Measurements from ENCODE around the gene WWOX.

The WWOX gene

DNA sequence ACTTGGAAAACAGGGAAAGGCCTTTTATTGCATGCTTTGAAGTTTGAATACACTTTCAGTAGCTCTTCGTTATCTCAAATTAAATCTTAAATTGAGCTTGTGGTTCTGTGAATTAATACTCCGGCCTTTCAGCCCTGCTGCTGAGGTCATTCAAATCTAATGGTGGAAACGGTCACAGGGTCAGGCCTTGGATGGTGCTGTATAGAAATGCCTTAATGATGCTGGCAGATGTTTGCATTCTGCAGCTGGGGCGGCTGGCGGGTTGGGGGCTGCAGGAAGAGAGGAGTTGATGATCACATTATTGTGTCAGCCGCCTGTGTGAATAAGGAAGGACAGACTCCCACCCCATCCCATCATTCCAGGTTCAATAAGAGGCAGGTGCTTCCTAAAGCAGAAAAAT is 723.6 kb downstream of the WWOX start:
- DNase-seq = no peak

DNA sequence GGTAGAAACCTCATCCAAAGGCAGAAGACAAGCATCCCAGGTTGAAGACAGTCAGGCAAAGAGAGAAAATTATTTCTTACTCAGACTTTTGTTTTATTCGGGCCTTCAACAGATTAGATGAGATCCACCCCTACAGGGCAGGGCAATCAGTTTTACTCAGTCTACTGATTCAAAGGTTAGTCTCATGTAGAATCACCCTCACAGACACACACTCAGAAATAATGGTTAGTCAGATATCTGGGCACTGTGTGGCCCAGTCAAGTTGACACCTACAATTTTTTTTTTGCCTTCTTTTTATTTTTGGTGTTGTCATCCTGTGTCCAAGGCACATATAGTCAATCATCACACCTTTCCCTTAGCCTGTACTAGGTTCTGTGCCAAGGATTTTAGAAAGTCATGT is 729.8 kb downstream of the WWOX start:
- DNase-seq = no peak

DNA sequence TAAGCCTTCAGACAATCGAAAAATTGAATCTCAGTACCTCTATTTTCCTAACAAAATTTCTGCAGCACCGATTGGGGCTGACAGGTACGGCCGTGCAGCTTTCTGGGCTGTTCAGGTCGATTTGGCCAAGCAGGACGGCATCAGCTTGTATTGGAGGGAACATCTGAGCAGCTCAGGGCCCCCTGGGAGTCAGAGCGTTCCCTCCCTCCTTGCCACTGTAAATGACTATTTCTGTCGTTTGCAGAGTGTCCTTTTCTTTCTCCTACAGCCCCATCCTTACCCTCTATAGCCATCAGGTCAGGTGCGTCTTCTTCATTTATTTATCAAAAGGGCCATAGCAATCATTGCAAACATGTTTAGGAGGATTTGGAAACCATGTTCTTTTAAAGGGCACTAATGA is 731.1 kb downstream of the WWOX start:
- DNase-seq = no peak

DNA sequence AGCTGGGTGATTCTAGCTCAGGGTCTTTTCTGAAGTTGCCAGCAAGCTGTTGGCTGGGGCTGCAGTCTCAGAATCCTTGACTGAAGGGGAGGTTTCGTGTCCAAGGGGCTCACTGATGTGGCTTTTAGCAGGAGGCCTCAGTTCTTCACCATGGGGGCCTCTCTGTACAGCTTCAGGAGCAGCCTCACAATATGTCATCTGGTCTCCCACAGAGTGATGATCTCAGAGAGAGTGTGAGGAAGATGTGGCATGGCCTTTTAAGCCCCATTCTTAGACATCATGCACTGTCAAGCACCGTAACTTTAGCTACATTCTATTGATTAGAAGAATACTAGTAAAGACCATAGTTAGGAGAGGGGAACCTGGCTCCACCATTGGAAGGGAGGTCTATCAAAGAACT is 732.6 kb downstream of the WWOX start:
- DNase-seq = no peak

DNA sequence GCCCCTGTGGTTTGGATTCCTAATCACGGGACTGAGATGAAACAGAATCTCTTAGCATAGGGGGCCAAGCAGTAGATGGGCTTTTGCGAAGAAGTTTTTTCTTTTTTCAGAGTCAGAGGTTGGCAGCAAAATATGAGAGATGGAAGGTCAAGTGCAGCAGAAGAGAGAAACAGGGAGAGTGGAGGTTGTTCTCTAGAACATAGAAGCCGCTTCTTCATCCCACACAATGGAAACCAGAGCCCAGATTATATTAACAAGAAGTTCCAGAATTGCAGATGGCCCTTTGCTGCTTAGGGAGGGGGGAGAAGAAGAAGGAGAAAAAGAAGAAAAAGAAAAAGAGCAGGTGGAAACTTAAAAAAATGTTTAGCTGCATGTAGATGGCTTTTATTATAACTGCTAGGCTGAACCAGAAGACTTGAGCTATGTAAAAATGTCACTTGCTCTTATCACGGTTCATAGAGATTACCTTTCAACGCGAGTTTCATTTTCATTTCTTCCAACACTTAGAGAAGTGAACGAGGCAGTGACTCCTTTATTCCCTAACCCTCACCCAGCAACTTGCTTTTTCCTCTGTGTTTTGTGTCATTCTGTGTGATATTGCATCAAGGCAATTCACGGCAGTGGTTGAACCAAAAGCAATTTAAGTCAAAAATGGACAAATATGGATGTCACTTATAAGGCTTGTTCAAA is 737.5 kb downstream of the WWOX start:
- DNase-seq = no peak

DNA sequence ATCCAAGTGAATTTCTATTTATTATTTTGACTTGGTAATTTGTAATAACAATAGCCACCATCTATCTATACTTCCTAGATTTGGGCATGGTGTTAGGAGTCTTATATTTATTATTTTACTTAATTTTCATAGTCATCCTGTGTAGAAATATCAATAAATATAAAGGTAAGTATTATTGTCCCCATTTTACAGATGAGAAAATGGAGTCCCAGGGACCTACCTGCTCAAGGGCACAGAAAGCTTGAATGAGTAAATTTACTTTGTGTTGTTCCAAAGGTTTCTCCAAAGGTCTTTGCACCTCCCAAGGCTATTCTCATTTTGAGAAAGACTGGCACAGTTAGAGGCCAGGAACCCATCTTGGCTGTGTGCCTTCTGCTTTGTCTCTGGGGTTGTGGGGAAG is 738.3 kb downstream of the WWOX start:
- DNase-seq = no peak

DNA sequence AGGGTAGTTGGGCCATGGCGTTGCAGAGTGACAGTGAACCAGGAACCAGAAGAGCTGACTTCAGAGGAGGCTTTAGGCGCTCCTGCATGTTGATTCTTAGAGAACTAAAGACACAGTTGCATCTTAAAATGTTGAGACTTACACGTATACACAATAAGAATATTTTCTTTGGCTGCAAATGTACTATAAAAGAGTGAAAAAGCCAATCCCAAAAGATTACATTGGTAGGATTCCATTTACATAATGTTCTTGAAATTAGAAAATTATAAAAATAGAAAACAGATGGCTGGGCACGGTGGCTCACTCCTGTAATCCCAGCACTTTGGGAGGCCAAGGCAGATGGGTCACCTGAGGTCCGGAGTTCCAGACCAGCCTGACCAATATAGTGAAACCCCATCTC is 738.8 kb downstream of the WWOX start:
- no peak for DNase-seq

DNA sequence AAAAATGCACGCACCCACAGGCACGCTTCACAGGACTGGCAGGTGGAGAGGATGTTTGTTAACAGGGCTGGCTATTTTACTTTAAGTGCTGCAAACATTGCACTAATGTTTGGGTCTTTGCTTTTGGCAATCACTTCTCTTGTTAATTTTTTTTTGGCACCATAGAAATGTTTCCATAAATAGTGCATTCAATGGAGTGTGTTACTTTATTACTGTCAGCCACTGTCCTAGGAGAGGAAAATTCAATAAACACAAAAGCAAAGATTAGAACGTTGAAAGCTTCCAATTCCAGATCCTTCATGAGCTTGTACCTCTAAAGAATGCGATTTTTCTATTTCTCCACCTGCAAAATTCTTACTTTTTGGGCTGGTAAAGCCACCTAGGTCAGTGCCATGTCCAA is 743.5 kb downstream of the WWOX start:
- DNase-seq = no peak

DNA sequence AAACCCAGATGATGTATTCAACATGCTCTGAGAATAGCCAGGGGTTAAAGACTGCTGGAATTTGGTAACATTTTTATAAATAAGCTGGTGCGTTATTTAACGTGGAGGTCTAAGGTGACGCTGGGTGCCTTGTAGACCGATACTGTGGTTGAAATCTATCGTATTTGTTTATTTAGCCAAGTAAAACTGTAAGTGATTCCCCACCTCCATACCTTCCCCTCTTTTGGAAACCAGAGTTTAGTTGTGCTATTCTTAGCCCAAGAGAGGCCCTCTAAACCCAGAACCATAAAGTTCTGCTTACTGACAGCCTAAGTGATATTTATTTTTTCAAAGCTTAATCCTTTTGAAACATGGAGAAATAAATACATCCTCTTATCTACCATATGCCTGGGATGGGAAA is 744.5 kb downstream of the WWOX start:
- no peak for DNase-seq

DNA sequence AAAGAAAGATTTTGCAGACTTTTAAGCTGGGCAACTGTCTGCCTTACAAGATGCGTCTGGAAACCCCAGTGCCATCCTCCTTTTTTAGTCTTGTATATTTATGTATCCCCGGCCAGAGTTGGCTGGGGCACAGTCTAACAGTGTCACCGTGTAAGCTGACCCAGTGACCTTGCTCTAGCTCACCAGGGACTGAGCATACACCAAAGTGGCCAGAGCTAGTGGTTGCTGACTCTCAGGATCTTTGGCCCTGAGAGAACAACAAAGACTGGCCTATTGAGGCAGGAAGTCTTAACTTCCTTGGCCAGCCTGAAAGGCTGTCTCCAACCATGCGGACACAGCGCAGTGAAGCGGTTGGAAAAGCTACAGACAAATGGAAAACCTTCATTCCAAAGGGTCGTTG is 745.2 kb downstream of the WWOX start:
- DNase-seq = no peak

DNA sequence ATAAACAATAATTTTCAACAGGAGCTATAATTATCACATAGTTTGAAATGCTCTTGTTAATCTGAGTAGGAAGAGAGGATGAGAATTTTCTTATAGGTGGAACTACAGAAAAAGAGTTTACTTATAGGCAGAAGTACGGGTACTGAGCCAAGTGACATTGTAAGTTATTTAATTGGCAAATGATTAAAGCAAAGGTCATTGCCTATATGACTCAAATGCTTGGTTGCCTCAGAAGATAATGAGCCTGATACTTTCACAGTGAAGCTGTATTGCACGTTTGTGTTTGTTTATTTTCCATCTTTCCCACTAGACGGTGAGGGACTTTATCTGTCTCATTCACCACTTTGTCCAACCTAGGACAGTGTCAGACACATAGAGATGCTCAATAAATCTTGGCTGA is 751.8 kb downstream of the WWOX start:
- no peak for DNase-seq

DNA sequence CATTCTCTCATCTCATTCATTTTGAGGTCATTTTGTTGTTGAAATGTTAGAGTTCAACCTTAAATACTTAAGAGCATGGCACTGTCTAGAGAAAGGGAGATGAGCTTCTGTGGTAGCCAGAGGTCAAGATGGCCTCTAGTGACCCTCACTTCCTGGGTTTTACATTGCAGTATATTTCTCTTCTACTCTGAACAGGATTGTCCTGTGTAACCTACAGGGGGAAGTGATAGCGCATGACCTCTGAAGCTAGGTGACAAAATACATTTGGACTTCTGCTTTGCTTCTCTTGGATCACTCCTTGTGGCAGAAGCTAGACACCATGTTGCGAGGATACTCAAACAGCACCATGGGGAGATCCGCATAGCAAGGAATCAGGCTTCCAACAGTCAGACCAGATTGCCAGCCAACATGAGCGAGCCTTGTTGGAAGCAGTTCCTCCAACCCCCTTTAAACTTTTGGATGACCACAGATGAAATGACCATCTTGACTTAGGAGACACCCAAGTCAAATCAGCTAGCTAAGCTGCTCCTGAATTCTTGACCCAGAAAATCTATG is 752.7 kb downstream of the WWOX start:
- DNase-seq = peak in 1 of 2 donors; percentile 11

DNA sequence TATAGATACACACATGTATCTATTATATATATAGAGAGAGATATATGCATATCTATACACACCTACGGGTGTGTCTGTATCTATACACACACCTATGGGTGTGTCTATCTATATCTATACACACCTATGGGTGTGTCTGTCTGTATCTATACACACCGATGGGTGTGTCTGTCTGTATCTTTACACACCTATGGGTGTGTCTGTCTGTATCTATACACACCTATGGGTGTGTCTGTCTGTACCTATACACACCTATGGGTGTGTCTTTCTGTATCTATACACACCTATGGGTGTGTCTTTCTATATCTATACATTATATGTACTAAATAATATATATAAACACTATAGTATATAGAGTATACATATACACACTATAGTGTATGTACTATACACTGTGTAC is 762.6 kb downstream of the WWOX start:
- DNase-seq = no peak

DNA sequence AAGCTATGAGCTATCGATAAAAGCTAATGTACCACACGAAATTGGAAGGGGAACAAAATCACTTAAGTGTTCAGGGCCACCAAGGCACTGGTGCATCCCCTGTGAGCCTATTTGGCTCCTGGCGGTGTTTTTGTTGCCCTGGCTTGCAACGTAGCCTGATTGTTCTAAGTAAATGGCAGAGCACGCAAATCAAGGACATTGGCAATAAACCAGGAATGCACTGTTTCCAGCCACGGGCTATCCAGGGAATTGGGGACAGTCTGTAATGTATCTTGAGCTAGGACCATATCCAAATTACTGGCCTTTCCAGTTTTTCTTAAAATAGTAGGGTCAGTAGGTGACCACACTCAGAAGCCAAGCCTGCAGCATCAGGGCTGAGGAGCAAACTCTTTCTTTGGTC is 767.1 kb downstream of the WWOX start:
- no peak for DNase-seq

DNA sequence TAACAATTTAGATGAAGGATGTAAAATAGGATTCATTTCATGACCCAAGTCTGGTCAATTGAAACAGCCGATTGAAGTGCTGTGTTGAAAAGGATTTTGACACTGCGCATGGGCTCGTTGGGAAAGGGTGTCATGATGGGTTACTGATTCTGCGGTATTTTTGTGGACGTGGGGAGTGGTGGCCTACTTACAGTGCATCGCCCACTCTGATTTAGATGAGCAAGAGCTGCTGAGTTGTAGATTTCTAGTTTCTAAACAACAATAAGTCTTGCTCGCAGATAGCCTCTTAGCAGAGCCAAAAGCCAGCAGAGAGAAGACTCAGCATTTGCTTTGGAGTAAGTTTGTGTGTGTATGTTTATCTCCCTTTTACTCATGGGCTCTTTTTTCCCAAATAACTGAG is 770.0 kb downstream of the WWOX start:
- DNase-seq = no peak

DNA sequence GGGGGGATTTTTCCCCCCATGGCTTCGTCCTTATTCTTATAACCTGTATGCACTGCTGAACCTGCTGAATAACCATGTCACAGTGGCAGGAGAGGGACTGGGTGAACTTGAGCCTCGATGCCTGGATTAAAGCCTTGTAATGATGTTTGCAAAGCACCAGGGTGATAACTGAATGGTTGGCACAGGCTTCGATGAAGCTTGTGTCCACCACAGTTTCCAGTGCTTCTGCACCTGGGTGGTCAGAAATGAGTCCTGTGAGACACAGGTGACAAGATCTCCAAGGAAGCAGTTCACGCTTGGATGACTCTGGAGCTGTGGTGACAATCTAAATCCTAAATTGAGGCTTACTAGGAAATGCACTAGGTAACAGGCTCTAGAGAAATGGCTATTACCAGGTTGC is 771.8 kb downstream of the WWOX start:
- DNase-seq = no peak

DNA sequence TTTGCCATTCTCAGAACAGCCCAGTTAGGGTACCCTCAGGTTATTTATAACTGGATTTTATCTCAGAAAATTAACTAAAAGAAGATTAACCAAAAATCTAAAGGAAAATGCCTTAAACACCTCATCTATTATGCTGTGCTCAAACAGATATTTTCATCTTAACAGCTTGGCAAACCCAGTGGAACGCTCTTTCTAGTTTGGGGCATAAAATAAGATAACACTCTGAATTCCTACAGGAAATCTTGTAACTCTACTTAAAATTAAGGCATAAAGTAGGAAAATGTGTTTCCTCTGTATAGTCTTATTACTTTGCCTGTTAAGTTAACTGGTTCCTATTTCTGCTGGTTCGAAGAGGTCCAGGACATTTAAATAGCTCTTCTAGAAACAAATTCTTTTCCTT is 777.2 kb downstream of the WWOX start:
- no peak for DNase-seq

DNA sequence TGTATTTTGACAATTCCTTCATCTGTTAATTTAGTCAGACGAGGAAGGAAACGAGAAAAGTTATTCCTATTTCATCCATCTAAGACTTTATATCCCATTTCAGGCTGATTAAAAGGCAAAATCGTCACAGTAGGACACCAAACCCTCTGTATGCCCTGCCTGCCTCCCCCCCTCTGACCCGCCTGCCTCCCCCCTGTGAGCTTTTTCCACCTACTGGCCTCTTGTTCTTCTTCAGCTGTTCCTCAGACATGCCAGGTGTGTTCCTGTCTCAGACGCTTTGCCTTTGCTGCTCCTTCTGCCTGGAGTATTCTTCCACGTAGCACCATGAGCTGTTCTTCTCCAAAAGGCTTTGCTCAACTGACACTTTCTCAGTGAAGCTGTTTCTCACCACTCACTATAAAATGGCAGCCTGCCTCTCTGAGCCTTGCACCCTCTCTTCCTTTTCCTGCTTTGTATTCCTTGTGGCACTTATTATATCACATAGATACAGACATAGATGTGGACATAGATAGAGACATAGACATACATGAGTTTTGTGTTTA is 777.7 kb downstream of the WWOX start:
- DNase-seq = no peak

DNA sequence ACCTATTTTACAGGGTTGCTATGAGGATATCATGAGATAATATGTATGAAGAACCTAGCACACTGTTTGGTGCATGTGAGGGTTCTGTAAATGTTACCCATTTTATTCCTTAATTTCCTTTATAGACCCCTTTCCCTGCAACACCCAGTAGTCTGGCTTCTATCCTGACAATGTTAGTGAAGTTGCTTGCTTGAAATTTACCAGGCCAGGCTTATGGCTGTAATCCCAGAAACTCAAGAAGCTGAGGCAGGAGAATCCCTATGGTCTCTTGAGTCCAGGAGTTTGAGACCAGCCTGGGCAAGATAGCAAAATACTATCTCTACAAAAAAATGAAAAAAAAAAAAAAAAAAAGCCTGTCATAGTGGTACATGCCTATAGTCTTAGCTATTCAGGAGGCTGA is 779.1 kb downstream of the WWOX start:
- no peak for DNase-seq

DNA sequence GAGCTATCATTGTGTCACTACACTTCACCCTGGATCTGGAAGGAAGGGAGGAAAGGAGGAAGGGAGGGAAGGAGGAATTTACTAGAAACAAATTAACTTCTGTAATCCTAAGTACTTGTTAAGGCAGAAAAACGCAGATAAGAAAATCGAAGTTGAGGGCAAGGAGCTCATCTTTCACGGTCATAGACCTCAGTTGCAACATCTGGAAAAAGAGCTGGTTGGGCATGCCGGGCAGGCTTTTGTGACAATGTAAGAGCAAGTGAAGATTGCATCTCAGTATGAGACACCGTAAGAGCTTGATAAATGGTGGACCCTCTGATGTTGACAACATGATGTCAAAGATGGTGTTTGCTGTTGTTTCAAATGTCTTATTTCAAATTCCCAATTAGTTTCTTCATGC is 779.6 kb downstream of the WWOX start:
- peak in 1 of 2 donors; percentile 44 for DNase-seq

DNA sequence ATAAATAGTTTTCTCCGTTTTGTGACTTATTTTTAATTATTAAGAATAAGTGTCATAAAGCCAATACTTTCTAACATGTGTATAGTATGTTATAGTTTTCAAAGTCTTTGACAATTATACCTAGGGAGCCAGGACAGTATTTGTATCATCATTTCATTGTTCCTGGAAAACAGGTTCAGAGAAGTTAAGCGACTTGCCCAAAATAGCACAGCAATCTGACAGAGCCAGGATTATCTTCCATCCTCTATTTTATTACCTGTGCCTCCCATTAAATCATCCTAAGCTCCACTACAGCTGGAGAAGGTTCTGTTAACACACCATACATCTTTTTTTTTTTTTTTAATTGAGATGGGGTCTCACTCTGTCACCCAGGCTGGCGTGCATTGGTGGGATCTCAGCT is 782.7 kb downstream of the WWOX start:
- no peak for DNase-seq

DNA sequence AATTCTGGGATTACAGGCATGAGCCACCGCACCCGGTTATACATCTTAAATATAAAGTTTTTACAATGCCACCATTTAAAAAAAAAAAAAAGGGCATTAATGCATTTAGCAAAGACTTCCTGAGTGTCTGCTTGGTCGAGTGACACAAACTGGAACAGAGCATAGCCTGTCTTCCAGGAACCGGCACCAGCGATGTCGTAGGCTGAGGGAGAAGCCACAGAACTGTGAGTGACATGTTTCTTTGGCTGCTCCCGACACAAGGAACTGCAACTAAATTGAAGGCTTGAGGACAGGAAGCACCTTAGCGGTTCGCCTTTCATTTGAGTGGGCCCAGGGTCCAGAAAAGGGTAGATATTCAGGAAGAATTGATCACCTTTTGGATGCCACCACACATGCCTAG is 783.3 kb downstream of the WWOX start:
- DNase-seq = peak in 1 of 2 donors; percentile 42

DNA sequence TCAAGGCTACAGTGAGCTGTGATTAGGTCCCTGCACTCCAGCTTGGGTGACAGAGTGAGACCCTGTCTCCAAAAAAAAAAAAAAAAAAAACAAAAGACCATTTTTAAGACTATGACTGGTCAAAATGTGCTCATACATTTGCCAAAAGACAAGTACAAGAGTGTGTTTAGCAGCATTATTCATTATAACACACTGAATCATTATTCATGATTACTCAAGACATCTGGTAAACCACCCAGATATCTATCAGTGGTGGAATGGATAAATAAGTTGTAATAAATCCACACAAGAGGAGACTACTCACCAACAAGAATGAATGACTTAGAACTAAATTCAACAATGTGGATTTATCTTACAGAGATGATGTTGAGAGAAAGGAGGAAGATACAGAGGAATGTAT is 784.8 kb downstream of the WWOX start:
- no peak for DNase-seq

DNA sequence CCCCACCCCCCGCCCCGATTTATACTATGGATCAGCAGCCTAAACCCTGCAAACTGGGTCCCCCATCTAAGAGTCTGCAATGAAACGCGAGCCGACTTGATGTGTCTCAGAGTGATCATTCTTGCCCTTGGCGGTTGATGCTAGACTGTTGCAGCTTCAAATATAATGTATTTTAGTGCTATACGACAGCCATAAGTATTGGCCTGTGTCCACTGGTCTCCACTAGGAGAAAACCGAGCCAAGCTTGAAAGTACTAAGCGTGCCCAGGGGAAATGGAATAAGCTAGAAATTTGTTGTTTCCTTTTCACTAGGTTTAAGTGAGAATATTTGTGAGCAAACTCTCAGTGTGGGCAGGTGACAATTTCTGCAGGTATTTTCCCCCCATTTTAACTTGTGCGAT is 789.9 kb downstream of the WWOX start:
- no peak for DNase-seq

DNA sequence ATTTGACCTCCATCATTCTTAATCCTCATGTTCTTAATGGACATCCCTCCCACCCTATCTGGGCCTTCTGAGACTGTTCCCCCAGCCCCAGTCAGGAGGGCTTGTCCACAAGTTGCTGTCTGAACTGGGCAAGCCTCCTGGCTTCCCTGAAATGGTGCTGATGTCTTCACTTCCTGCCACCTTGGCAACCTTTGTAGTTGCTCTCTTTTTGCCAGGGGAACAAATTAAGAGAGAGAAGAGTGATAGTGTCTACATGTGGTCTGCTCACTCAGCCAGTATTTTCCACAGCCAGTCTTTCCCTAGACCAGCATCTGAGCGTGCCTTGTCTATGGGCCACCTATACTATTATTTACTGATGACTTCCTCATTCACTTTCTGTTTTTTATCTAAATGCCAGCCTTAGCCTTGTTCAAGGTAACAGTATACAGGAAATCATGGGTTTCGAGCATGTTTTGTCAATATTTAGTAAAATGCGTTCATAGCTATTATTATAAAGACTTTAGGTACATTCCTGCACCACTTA is 791.0 kb downstream of the WWOX start:
- DNase-seq = no peak

Data from inflammatory macrophage treated with lipopolysaccharide for 1 hour (primary cell).